Vagina (tissue), 2 donors: ENCODE results near the gene INTS11.

Experiments used
- CTCF ChIP-seq, 3 experiments: fragments of 450-650 bp in 2 of 3; fragments of 200-600 bp in 1 of 3; sonication (generic) in 1 of 3; IDR thresholded peaks; one replicate each; pipeline ENCODE4 v1.5.1; 2017 to 2019; ENCODE audit warnings: antibody characterized with exemption in 3 of 3, mild to moderate bottlenecking in 2 of 3, moderate library complexity in 2 of 3
- POLR2A ChIP-seq, 2 donors: fragments of 450-650 bp; IDR thresholded peaks; one replicate each; pipeline ENCODE4 v1.6.1; 2017; ENCODE audit warnings: antibody characterized with exemption in 2 of 2, mild to moderate bottlenecking in 2 of 2, moderate library complexity in 2 of 2

- TF ChIP-seq CTCF (IDR thresholded peaks at IDR 0.05) (peak in 1 of 3 experiments; percentile 23), POLR2A (IDR thresholded peaks at IDR 0.05) (peak in 1 of 2 donors; percentile 29)
Observed at GRCh38 chr1:1307923-1308755, 16.3 kb downstream of the INTS11 start, which contains the start of the genes ACAP3 and PUSL1.
